Measurements from ENCODE around the gene LRP4. TPM values are rescaled to one million over a fixed set of nuclear protein-coding genes. Genes with fewer than 3 reads are reported as not detected.

The LRP4 gene
- total and polyA plus RNA-seq, 3 donors from 2014 or later = 4.9 to 8.1 (median 7.8) TPM

DNA sequence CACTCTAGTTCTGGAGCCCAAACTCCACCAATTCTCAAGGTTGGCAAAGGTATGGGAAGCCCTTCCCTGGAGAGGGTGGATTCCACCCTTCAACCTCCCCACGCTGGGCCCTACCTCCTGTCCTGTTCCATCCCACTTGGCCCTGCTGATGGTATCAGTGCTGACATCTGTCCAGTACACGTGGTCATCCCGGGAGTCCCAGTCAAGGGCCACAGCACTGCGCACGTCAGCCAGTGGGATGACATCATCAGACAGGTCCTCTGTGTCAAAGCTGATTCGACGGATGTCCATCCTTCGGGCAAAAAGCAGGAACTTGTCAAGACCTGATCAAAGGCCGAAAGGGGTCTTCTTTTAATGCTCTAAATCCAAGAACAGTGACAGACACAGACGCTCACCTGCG, 32.1 kb downstream of the LRP4 start:
- no peaks in the 10 kb centered on the region for H3K36me3 ChIP-seq (ENCODE audit: low read depth, missing control alignments)
- 92 to 96% methylated on average over 9 to 11 of the region's 11 CpGs for WGBS, 2 donors

DNA sequence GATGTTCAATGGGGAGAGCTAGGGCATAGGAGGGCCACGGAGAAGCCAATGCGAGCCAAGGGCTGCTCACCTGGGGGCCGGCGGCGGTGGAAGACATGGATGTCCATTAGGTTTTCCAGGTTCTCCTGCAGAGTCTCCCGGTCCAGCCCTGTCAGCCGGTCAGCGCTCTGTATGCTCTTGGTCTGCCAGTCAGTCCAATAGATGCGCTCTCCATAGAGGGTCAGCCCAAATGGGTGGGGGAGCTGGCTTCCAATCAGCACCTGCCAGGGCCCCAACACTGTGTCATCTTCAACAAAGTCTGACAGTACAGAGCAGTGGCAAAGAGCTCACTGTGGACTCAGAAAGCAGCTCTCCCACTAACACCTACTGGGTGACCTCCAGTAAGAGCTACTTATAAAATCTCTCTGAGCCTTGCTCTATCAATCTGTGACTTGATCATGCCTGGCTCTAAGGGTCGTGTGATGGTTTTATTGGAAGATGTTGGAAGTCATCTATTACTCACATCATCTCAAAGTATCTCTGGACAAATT, 39.2 kb downstream of the LRP4 start:
- intact Hi-C loops (cut with DNase I; ENCODE audit: low total_unique reads) = no loop called here
- TF ChIP-seq POLR2A (IDR thresholded peaks at IDR 0.05) = no peak
- TF ChIP-seq, protein P1, sequence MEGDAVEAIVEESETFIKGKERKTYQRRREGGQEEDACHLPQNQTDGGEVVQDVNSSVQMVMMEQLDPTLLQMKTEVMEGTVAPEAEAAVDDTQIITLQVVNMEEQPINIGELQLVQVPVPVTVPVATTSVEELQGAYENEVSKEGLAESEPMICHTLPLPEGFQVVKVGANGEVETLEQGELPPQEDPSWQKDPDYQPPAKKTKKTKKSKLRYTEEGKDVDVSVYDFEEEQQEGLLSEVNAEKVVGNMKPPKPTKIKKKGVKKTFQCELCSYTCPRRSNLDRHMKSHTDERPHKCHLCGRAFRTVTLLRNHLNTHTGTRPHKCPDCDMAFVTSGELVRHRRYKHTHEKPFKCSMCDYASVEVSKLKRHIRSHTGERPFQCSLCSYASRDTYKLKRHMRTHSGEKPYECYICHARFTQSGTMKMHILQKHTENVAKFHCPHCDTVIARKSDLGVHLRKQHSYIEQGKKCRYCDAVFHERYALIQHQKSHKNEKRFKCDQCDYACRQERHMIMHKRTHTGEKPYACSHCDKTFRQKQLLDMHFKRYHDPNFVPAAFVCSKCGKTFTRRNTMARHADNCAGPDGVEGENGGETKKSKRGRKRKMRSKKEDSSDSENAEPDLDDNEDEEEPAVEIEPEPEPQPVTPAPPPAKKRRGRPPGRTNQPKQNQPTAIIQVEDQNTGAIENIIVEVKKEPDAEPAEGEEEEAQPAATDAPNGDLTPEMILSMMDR (IDR thresholded peaks at IDR 0.05) = no peak
- no peak for DNase-seq
- Histone ChIP-seq H3K4me3 (no peak overlapping the region), H3K4me1 (no peaks in the 10 kb centered on the region), H3K27ac (no peak overlapping the region), H3K27me3 (no peaks in the 10 kb centered on the region), H3K36me3 (ENCODE audit: low read depth, missing control alignments) (no peaks in the 10 kb centered on the region), H3K9me3 (no peaks in the 10 kb centered on the region)
- WGBS, 2 donors = 95 to 98% methylated on average over 5 to 10 of the region's 10 CpGs

More for the DNA sequence above, 32.1 kb downstream of the LRP4 start:
- Histone ChIP-seq H3K4me3 (no peak overlapping the region), H3K27me3 (no peaks in the 10 kb centered on the region), H3K9me3 (no peaks in the 10 kb centered on the region), H3K4me1 (no peaks in the 10 kb centered on the region), H3K27ac (no peak overlapping the region)
- intact Hi-C loops (cut with DNase I; ENCODE audit: low total_unique reads) = no loop called here
- no peak for DNase-seq
- no peak for TF ChIP-seq POLR2A (IDR thresholded peaks at IDR 0.05)
- TF ChIP-seq, protein P1 (IDR thresholded peaks at IDR 0.05) = no peak

DNA sequence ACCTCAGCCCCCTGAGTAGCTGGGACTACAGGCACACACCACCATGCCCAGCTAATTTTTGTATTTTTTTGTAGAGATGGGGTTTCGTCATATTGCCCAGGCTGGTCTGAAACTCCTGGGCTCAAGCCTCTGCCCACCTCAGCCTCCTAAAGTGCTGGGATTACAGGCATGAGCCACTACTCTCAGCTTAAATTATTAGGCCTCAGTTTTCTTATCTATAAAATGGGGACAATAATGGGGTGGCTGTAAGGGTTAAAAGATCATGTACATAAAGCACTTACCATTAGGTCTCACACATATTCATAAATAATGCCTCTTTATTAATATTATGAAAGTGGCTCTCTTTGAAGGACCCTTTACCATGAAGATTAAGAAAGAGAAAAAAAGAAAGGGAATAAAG, 40.8 kb downstream of the LRP4 start:
- H3K4me1 ChIP-seq = no peaks in the 10 kb centered on the region
- no peaks in the 10 kb centered on the region for H3K9me3 ChIP-seq
- 94 to 95% methylated on average over 1 of the region's 1 CpG for WGBS, 2 donors
- TF ChIP-seq, protein P1 (IDR thresholded peaks at IDR 0.05) = no peak
- no peak for TF ChIP-seq POLR2A (IDR thresholded peaks at IDR 0.05)
- H3K27me3 ChIP-seq = no peaks in the 10 kb centered on the region
- DNase-seq = no peak
- H3K4me3 ChIP-seq = no peak overlapping the region
- no peaks in the 10 kb centered on the region for H3K36me3 ChIP-seq (ENCODE audit: low read depth, missing control alignments)
- intact Hi-C loops (cut with DNase I; ENCODE audit: low total_unique reads) = no loop called here
- no peak overlapping the region for H3K27ac ChIP-seq

DNA sequence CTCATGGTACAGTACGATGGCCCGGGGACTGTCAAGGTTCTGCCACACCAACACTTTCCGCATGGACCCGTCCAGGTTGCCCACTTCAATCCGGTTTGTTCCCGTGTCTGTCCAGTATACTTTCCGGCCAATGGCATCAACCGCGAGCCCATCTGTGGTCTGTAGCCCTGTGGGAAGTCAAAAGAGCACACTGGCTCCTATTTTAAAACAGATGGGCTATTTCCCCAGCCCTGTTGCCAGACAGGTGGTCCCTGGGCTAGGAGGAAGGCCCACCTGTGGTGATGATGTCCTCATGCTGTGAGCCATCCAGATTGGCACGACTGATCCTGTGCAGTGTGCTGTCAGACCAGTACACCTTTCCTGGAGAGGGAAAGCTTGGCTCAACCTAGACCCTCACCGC, 41.9 kb downstream of the LRP4 start:
- no peaks in the 10 kb centered on the region for H3K4me1 ChIP-seq
- DNase-seq = no peak
- 93 to 97% methylated on average over 9 to 11 of the region's 11 CpGs for WGBS, 2 donors
- H3K27ac ChIP-seq = no peak overlapping the region
- H3K4me3 ChIP-seq = no peak overlapping the region
- intact Hi-C loops (cut with DNase I; ENCODE audit: low total_unique reads) = no loop called here
- no peak for TF ChIP-seq POLR2A (IDR thresholded peaks at IDR 0.05)
- TF ChIP-seq, protein P1 (IDR thresholded peaks at IDR 0.05) = no peak
- no peaks in the 10 kb centered on the region for H3K27me3 ChIP-seq
- no peaks in the 10 kb centered on the region for H3K36me3 ChIP-seq (ENCODE audit: low read depth, missing control alignments)
- no peaks in the 10 kb centered on the region for H3K9me3 ChIP-seq

DNA sequence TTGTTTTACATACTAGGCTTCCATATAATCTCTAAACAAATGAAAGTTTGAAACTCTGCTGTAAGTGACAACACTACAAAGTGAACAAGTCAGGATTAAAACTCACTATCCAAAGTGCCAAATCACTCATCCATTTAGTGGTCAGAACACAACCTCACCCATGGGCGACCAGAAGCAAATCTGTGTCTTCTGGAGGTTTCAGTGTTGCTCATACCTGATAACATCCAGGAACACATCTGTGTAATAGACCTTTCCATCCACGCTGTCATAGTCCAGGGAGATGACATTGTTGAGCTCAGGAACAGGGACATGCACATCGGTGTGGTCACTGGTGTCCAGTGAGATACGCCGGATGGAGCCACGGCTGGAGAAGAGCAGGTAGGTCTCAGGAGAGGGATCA, 43.8 kb downstream of the LRP4 start:
- WGBS, 2 donors = 92 to 95% methylated on average over 6 of the region's 6 CpGs
- Histone ChIP-seq H3K27me3 (no peaks in the 10 kb centered on the region), H3K36me3 (ENCODE audit: low read depth, missing control alignments) (no peaks in the 10 kb centered on the region), H3K9me3 (no peaks in the 10 kb centered on the region), H3K4me3 (no peak overlapping the region), H3K27ac (no peak overlapping the region), H3K4me1 (no peaks in the 10 kb centered on the region)
- no peak for DNase-seq
- TF ChIP-seq, protein P1 (IDR thresholded peaks at IDR 0.05) = no peak
- TF ChIP-seq POLR2A (IDR thresholded peaks at IDR 0.05) = no peak
- intact Hi-C loops (cut with DNase I; ENCODE audit: low total_unique reads) = no loop called here

All from testis (tissue), 3 donors.